Measurements from ENCODE around the gene GPRIN3. TPM values are rescaled to one million over a fixed set of nuclear protein-coding genes. Genes with fewer than 3 reads are reported as not detected.

GPRIN3 gene
- total and polyA plus RNA-seq, 10 of the 15 experiments (the other 5 are each of a cell fraction or from before 2014, with no cell fraction given), result under 0.01 to 0.05 (median 0.01) TPM; not detected in 6

- TF ChIP-seq CUX1 (IDR thresholded peaks at IDR 0.05; ENCODE audit: insufficient replicate concordance, low read depth, low read length), result no peak
- TF ChIP-seq IRF4 (IDR thresholded peaks at IDR 0.05; ENCODE audit: low read depth, low read length), result no peak
- TF ChIP-seq SMAD1 (IDR thresholded peaks at IDR 0.05; ENCODE audit: low read depth, partially characterized antibody), result no peak
- TF ChIP-seq SREBF2 (IDR thresholded peaks at IDR 0.05; ENCODE audit: low read length), result no peak
- no peak for TF ChIP-seq NR2C1 (IDR thresholded peaks at IDR 0.05)
These were observed 21.9 kb downstream of the GPRIN3 start (continued) for GRCh38 chr4:89285745-89286144.

- FAIRE-seq (no peak), ATAC-seq (peak; percentile 40; the same call in 2 of the 3 replicates), DNase-seq (ENCODE audit: low read depth, low spot score) (no peak)
- H3K9ac ChIP-seq (ENCODE audit: control insufficient read depth, insufficient read depth, low read length), result no peak overlapping the region
- no peak overlapping the region for H2AFZ ChIP-seq (ENCODE audit: control insufficient read depth, low read depth, low read length)
- no peak overlapping the region for H3K27ac ChIP-seq (ENCODE audit: control insufficient read depth, insufficient read depth)
- BruUV-seq (replicated peaks), result no TSS peak
- RAD21 ChIA-PET (ENCODE audit: unreplicated experiment), result interaction anchor here (0.6 to 0.9 kb wide), 2 partner anchors 16 to 59 kb away, joined by 3 read pairs; no protein-coding TSS in a partner anchor
- no peaks in the 10 kb centered on the region for H3K27me3 ChIP-seq (replicated peaks in 1 of 2; ENCODE audit: control insufficient read depth in 2 of 2, insufficient read depth in 2 of 2, low read length in 1 of 2)
- H3K9me3 ChIP-seq (replicated peaks; ENCODE audit: control insufficient read depth, insufficient read depth, low read length), result no peaks in the 10 kb centered on the region
- POLR2A ChIA-PET, result interaction anchor here (1.6 kb wide), 1 partner anchor 14 kb away, joined by 4 read pairs; no protein-coding TSS in a partner anchor
- CTCF ChIA-PET, result interaction anchor here (0.9 to 1.3 kb wide), 4 partner anchors 10 to 38 kb away, joined by 3 to 5 read pairs (median 4); no protein-coding TSS in a partner anchor
- H4K20me1 ChIP-seq (ENCODE audit: control insufficient read depth, insufficient read depth), result no peaks in the 10 kb centered on the region
- in situ Hi-C loops (cut with MboI), result no loop called here
- H3K79me2 ChIP-seq (ENCODE audit: control insufficient read depth, insufficient read depth, low read length), result no peaks in the 10 kb centered on the region
- 0% methylated on average over 3 of the region's 3 CpGs for WGBS (ENCODE audit: insufficient coverage, insufficient replicate concordance, low lambda C conversion rate, missing lambda C conversion rate)
- intact Hi-C loops (cut with micrococcal nuclease; ENCODE audit: unreplicated experiment), result no loop called here
- SMC1A ChIA-PET (ENCODE audit: uncharacterized antibody, unreplicated experiment), result interaction anchor here (0.6 kb wide), 1 partner anchor 124 kb away, joined by 3 read pairs; no protein-coding TSS in a partner anchor
- no peaks in the 10 kb centered on the region for H3K4me1 ChIP-seq (ENCODE audit: control insufficient read depth, insufficient read depth, low read length)
- H3K36me3 ChIP-seq (ENCODE audit: control insufficient read depth in 2 of 2, insufficient read depth in 2 of 2, low read length in 1 of 2), result no peaks in the 10 kb centered on the region
- no peak overlapping the region for H3K4me3 ChIP-seq
- H3K4me2 ChIP-seq (ENCODE audit: control insufficient read depth, insufficient read depth), result no peak overlapping the region
- no peak for TF ChIP-seq TBL1XR1 (IDR thresholded peaks at IDR 0.05; ENCODE audit: low read depth, low read length)
- no peak for TF ChIP-seq REST (IDR thresholded peaks at IDR 0.05; ENCODE audit: low read depth, low read length)
- no peak for TF ChIP-seq ZBTB11 (CRISPR knock-in tag; IDR thresholded peaks at IDR 0.05)
- no peak for TF ChIP-seq SIN3A (IDR thresholded peaks at IDR 0.05; ENCODE audit: low read depth, low read length)
These were observed 22.8 kb downstream of the GPRIN3 start for GRCh38 chr4:89284828-89285227.
